H7 (cell line): ENCODE data around the gene SHBG. TPM values are rescaled to one million over a fixed set of nuclear protein-coding genes. Genes with fewer than 3 reads are reported as not detected.
A peak's percentile ranks its signal among the peaks of the same experiment; 100 is the strongest.

Source experiments
- DNase-seq: peaks from one replicate; pipeline ENCODE4 v3.0.0; 2012
- H3K27me3 ChIP-seq: 2 replicates; pipeline ENCODE4 v1.6.0; 2011; ENCODE audit warnings: mild to moderate bottlenecking, low read length; ENCODE audit not compliant: control insufficient read depth, insufficient read depth
- H3K36me3 ChIP-seq: replicated peaks from 2 replicates; pipeline ENCODE4 v1.5.1; 2011; ENCODE audit warnings: low read length; ENCODE audit not compliant: control insufficient read depth, insufficient read depth
- H3K4me3 ChIP-seq: 2 replicates; pipeline ENCODE4 v1.5.1; 2011; ENCODE audit warnings: low read depth, mild to moderate bottlenecking, control low read depth, low read length, moderate library complexity; ENCODE audit not compliant: insufficient read depth
- total RNA-seq: library from RNA; depleted of rRNA; stranded (reverse); fragments of >200 nt; shearing (Covaris generic); gene quantifications from 2 replicates; pipeline ENCODE4 v1.2.3, GENCODE V29; 2014; rRNA removed

Gene SHBG
- total RNA-seq, 1 experiment from 2014 or later = 0.35 TPM

- DNase-seq = peak; percentile 79
- Histone ChIP-seq H3K27me3 (no peaks in the 10 kb centered on the region), H3K36me3 (peaks cover 28% of the 10 kb centered on the region), H3K4me3 (no peak overlapping the region)
These were observed 47.6 kb downstream of the SHBG start for GRCh38 chr17:7677388-7678067.

Other genes starting within 250 kb of the SHBG start
- gene TNK1, start 249.0 kb upstream of the SHBG start, total RNA-seq = 7.0 and 8.9 TPM in 2 replicates
- gene PLSCR3, start 235.6 kb upstream of the SHBG start, total RNA-seq = 26.5 and 27.8 TPM in 2 replicates
- 280 and 385 TPM in 2 replicates for gene TMEM256, start 226.0 kb upstream of the SHBG start, total RNA-seq
- 11.6 and 15.7 TPM in 2 replicates for gene NLGN2, start 222.3 kb upstream of the SHBG start, total RNA-seq
- gene SPEM1, start 209.8 kb upstream of the SHBG start, total RNA-seq = not detected in 2 replicates
- not detected in 2 replicates for gene SPEM2, start 204.5 kb upstream of the SHBG start, total RNA-seq
- gene SPEM3, start 201.3 kb upstream of the SHBG start, total RNA-seq = not detected in 2 replicates
- 14.5 and 15.8 TPM in 2 replicates for gene TMEM102, start 194.7 kb upstream of the SHBG start, total RNA-seq
- gene FGF11, start 190.6 kb upstream of the SHBG start, total RNA-seq = 12.5 and 20.7 TPM in 2 replicates
- gene CHRNB1, start 185.1 kb upstream of the SHBG start, total RNA-seq = 6.6 and 6.8 TPM in 2 replicates
- gene ZBTB4, start 150.5 kb upstream of the SHBG start, total RNA-seq = 9.0 and 10.4 TPM in 2 replicates
- gene SLC35G6, start 148.7 kb upstream of the SHBG start, total RNA-seq = not detected in 2 replicates
- 46.1 and 48.6 TPM in 2 replicates for gene POLR2A, start 145.8 kb upstream of the SHBG start, total RNA-seq
- 6.2 and 9.6 TPM in 2 replicates for gene TNFSF12, start 81.1 kb upstream of the SHBG start, total RNA-seq
- 0.94 and 1.7 TPM in 2 replicates for gene TNFSF13, start 71.4 kb upstream of the SHBG start, total RNA-seq
- gene SENP3, start 68.2 kb upstream of the SHBG start, total RNA-seq = 137 and 203 TPM in 2 replicates
- 0.22 and 0.55 TPM in 2 replicates for gene CD68, start 50.5 kb upstream of the SHBG start, total RNA-seq
- 111 and 146 TPM in 2 replicates for gene MPDU1, start 46.3 kb upstream of the SHBG start, total RNA-seq
- 33.8 and 44.0 TPM in 2 replicates for gene SOX15, start 40.0 kb upstream of the SHBG start, total RNA-seq
- gene FXR2, start 15.2 kb upstream of the SHBG start, total RNA-seq = 49.0 and 52.0 TPM in 2 replicates
- 45.5 and 55.8 TPM in 2 replicates for gene SAT2, start 2.3 kb upstream of the SHBG start, total RNA-seq
- gene ATP1B2, start 20.8 kb downstream of the SHBG start, total RNA-seq = 1.6 and 7.0 TPM in 2 replicates
- gene TP53, start 57.4 kb downstream of the SHBG start, total RNA-seq = 97.5 and 99.4 TPM in 2 replicates
- gene WRAP53, start 58.3 kb downstream of the SHBG start, total RNA-seq = 32.9 and 41.3 TPM in 2 replicates
- 6.0 and 6.4 TPM in 2 replicates for gene EFNB3, start 75.1 kb downstream of the SHBG start, total RNA-seq
- gene DNAH2, start 87.6 kb downstream of the SHBG start, total RNA-seq = 0.11 and 0.24 TPM in 2 replicates
- gene KDM6B, start 204.1 kb downstream of the SHBG start, total RNA-seq = 1.1 and 1.6 TPM in 2 replicates
- gene TMEM88, start 224.9 kb downstream of the SHBG start, total RNA-seq = 7.2 and 27.0 TPM in 2 replicates
- gene NAA38, start 227.4 kb downstream of the SHBG start, total RNA-seq = 59.0 and 81.9 TPM in 2 replicates
- gene CYB5D1, start 227.9 kb downstream of the SHBG start, total RNA-seq = 10.2 and 10.3 TPM in 2 replicates